Neural cell (in vitro differentiated cells): ENCODE results near the gene OSBP2.

ENCODE experiments used
- EP300 ChIP-seq: fragments of 450-650 bp; conservative IDR thresholded peaks from 2 replicates; pipeline ENCODE4 v1.6.1; 2014; ENCODE audit warnings: antibody characterized with exemption, mild to moderate bottlenecking, moderate library complexity; ENCODE audit not compliant: poor library complexity, severe bottlenecking
- EZH2 ChIP-seq: fragments of 200-600, 300-800 bp; shearing (Covaris generic), sonication (generic); IDR thresholded peaks from 2 replicates; pipeline ENCODE4 v1.6.1; 2014; ENCODE audit warnings: antibody characterized with exemption, low read length, borderline replicate concordance, mild to moderate bottlenecking; ENCODE audit not compliant: insufficient read depth, poor library complexity, severe bottlenecking
- MXI1 ChIP-seq: fragments of 450-650 bp; conservative IDR thresholded peaks from 2 replicates; pipeline ENCODE4 v1.6.1; 2014; ENCODE audit warnings: antibody characterized with exemption, mild to moderate bottlenecking; ENCODE audit not compliant: poor library complexity, severe bottlenecking
- POLR2AphosphoS5 ChIP-seq: IDR thresholded peaks from 2 replicates; pipeline ENCODE4 v1.6.1; 2012
- TF ChIP-seq, protein P1 (sequence below): fragments of 450-650 bp; IDR thresholded peaks from 2 replicates; pipeline ENCODE4 v1.5.1; 2014; ENCODE audit warnings: antibody characterized with exemption, mild to moderate bottlenecking, moderate library complexity; ENCODE audit not compliant: poor library complexity, severe bottlenecking

GRCh38 chr22:30813936-30814335, 119.3 kb downstream of the OSBP2 start:
- TF ChIP-seq, protein P1, sequence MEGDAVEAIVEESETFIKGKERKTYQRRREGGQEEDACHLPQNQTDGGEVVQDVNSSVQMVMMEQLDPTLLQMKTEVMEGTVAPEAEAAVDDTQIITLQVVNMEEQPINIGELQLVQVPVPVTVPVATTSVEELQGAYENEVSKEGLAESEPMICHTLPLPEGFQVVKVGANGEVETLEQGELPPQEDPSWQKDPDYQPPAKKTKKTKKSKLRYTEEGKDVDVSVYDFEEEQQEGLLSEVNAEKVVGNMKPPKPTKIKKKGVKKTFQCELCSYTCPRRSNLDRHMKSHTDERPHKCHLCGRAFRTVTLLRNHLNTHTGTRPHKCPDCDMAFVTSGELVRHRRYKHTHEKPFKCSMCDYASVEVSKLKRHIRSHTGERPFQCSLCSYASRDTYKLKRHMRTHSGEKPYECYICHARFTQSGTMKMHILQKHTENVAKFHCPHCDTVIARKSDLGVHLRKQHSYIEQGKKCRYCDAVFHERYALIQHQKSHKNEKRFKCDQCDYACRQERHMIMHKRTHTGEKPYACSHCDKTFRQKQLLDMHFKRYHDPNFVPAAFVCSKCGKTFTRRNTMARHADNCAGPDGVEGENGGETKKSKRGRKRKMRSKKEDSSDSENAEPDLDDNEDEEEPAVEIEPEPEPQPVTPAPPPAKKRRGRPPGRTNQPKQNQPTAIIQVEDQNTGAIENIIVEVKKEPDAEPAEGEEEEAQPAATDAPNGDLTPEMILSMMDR = no peak
- TF ChIP-seq MXI1 (no peak), EZH2 (no peak), POLR2AphosphoS5 (no peak), EP300 (no peak)
